Thoracic aorta (tissue), 2 donors: ENCODE results near the gene SAMHD1. TPM values are rescaled to one million over a fixed set of nuclear protein-coding genes. Genes with fewer than 3 reads are reported as not detected.

Experiments used
- ATAC-seq: fragments of 150-250 bp; one replicate; pipeline ENCODE4 v1.8.0; 2017; ENCODE audit warnings: low read depth; ENCODE audit not compliant: insufficient number of reproducible peaks, low FRiP score
- DNase-seq: peaks from one replicate; pipeline ENCODE4 v3.0.0-alpha.2; 2020; ENCODE audit warnings: low spot score
- H3K27ac ChIP-seq, 2 donors: fragments of 200-600 bp; sonication (generic); 1 replicate in 1 of 2; 2 replicates in 1 of 2; pipeline ENCODE4 v1.5.1; 2016; ENCODE audit warnings: mild to moderate bottlenecking in 2 of 2, moderate library complexity in 2 of 2
- H3K27me3 ChIP-seq: fragments of 200-600 bp; sonication (generic); replicated peaks from 2 replicates; pipeline ENCODE4 v1.6.0; 2016; ENCODE audit warnings: mild to moderate bottlenecking; ENCODE audit not compliant: insufficient read depth
- H3K36me3 ChIP-seq: fragments of 200-600 bp; sonication (generic); one replicate; pipeline ENCODE4 v1.5.1; 2016
- H3K4me1 ChIP-seq, 2 donors: fragments of 200-600 bp; sonication (generic); 1 replicate in 1 of 2; 2 replicates in 1 of 2; pipeline versions ENCODE4 v1.5.1 to v1.6.0; 2016; ENCODE audit warnings: low read depth in 2 of 2, mild to moderate bottlenecking in 1 of 2; ENCODE audit not compliant: control insufficient read depth in 1 of 2
- H3K4me3 ChIP-seq: fragments of 200-600 bp; sonication (generic); 2 replicates; pipeline ENCODE4 v1.5.1; 2016; ENCODE audit warnings: mild to moderate bottlenecking
- H3K9me3 ChIP-seq: fragments of 200-600 bp; sonication (generic); 2 replicates; pipeline ENCODE4 v1.5.1; 2016
- total RNA-seq, 2 donors: library from RNA; depleted of rRNA; stranded (reverse); fragments of >200 nt; gene quantifications; one replicate each; pipeline versions ENCODE4 v1.1.0 to v1.2.3, GENCODE V29; 2016
- TF ChIP-seq, protein P1 (sequence below): fragments of 200-600 bp; sonication (generic); IDR thresholded peaks from one replicate; pipeline ENCODE4 v1.5.1; 2019; ENCODE audit warnings: antibody characterized with exemption

SAMHD1 gene
- total RNA-seq, 2 donors from 2014 or later, result 229 to 365 TPM

DNA sequence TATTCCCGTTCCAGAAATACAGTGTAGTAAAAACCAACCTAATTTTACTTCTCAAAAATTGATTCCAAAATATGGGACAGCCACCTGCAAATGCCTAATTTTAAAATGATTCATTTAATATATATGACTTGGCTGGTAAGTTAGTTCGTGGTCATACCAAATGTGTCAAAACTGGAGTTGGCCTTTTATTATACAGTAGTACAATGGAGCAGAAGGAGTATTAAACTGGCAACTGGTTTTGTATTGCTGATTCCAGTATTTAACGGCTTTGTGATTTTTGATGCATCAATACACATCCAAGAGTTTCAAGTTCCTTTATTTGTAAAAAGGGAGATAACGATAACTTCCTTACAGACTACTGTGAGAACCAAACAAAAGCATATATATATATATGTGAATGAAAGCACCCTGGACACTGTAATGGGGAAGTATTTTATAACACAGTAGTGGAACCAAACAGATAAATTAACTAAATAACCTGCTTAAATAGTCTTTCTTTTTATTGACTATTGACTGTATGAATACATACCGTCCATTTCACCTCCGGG is 24.8 kb downstream of the SAMHD1 start:
- Histone ChIP-seq H3K27me3 (no peaks in the 10 kb centered on the region), H3K4me1 (no peaks in the 10 kb centered on the region), H3K36me3 (peaks cover 60% of the 10 kb centered on the region), H3K4me3 (no peak overlapping the region), H3K9me3 (no peaks in the 10 kb centered on the region), H3K27ac (no peak overlapping the region)
- TF ChIP-seq, protein P1, sequence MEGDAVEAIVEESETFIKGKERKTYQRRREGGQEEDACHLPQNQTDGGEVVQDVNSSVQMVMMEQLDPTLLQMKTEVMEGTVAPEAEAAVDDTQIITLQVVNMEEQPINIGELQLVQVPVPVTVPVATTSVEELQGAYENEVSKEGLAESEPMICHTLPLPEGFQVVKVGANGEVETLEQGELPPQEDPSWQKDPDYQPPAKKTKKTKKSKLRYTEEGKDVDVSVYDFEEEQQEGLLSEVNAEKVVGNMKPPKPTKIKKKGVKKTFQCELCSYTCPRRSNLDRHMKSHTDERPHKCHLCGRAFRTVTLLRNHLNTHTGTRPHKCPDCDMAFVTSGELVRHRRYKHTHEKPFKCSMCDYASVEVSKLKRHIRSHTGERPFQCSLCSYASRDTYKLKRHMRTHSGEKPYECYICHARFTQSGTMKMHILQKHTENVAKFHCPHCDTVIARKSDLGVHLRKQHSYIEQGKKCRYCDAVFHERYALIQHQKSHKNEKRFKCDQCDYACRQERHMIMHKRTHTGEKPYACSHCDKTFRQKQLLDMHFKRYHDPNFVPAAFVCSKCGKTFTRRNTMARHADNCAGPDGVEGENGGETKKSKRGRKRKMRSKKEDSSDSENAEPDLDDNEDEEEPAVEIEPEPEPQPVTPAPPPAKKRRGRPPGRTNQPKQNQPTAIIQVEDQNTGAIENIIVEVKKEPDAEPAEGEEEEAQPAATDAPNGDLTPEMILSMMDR, result no peak
- ATAC-seq (no peak), DNase-seq (no peak)

DNA sequence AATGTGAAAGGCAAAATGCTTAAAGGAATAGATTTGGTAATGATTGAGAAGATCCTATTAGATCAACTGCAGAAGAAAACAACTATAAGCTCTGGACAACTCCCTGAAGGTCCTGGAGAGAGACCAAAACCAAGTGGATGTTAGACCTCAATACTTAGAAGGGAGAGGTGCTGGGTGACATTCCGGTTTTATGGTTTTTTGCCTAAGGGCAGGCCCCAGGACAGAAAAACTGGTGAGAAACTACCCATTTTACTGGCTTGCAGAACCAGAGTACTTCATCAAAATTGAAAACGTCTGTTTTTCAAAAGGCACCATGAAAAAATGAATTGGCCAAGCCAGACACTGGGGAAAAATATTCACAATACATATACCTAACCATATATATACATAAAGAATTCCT is 26.3 kb downstream of the SAMHD1 start:
- TF ChIP-seq, protein P1, result no peak
- H3K4me3 ChIP-seq, result no peak overlapping the region
- H3K27me3 ChIP-seq, result no peaks in the 10 kb centered on the region
- H3K9me3 ChIP-seq, result no peaks in the 10 kb centered on the region
- DNase-seq, result no peak
- ATAC-seq, result no peak
- H3K27ac ChIP-seq, result no peak overlapping the region
- H3K36me3 ChIP-seq, result peaks cover 60% of the 10 kb centered on the region
- no peaks in the 10 kb centered on the region for H3K4me1 ChIP-seq

DNA sequence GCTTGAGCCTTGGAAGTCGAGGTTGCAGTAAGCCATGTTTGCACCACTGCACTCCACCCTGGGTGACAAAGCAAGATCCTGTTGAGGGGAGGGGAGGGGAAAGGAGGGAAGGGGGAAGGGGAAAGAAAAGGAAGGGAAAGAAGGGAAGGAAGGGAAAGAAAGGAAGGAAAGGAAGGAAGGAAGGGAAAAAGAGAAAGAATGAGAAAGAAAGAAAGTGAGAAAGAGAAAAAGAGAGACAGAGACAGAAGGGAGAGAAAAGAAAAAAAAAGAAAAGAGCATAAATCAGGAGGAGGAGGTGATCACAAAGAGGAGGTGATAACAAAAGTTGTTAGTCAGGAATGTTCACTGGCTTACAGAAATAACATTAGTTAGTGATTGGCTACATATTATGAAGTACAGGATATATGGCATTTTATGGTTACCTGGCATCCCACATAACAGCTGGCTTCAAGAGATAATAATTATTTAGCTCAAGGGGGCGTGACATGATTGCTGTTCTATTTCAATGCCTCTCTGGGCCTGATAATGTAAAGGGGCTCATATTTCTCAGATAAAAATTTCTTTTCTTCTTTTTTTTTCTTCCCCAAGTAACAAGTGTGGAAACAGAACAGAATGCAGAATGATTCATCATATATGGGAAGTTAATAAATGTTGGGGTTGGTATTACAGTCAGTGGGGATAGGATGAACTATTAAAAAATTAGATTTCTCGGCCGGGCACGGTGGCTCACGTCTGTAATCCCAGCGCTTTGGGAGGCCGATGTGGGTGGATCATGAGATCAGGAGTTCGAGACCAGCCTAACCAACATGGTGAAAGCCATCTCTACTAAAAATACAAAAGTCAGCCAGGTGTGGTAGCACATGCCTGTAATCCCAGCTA is 27.1 kb downstream of the SAMHD1 start:
- TF ChIP-seq, protein P1, result no peak
- DNase-seq (no peak), ATAC-seq (no peak)
- peaks cover 55% of the 10 kb centered on the region for H3K36me3 ChIP-seq
- H3K27me3 ChIP-seq, result no peaks in the 10 kb centered on the region
- H3K9me3 ChIP-seq, result no peaks in the 10 kb centered on the region
- H3K4me1 ChIP-seq, result no peaks in the 10 kb centered on the region
- no peak overlapping the region for H3K27ac ChIP-seq
- no peak overlapping the region for H3K4me3 ChIP-seq

DNA sequence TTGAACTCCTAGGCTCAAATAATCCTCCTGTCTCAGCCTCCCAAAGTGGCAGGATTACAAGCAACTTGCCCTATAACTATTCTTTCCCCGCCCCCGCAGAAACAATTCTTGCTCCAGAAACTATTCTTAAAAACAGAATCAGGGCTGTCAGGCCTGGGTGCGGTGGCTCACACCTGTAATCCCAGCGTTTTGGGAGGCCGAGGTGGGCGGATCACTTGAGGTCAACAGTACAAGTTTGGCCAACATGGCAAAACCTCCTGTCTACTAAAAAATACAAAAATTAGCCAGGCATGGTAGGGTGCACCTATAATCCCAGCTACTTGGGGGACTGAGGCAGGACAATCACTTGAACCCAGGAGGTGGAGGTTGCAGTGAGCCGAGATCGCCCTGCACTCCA is 31.2 kb downstream of the SAMHD1 start:
- H3K4me3 ChIP-seq, result no peak overlapping the region
- H3K36me3 ChIP-seq, result peaks cover 44% of the 10 kb centered on the region
- H3K9me3 ChIP-seq, result no peaks in the 10 kb centered on the region
- H3K27me3 ChIP-seq, result no peaks in the 10 kb centered on the region
- ATAC-seq (no peak), DNase-seq (no peak)
- H3K27ac ChIP-seq, result no peak overlapping the region
- TF ChIP-seq, protein P1, result no peak
- H3K4me1 ChIP-seq, result no peaks in the 10 kb centered on the region

DNA sequence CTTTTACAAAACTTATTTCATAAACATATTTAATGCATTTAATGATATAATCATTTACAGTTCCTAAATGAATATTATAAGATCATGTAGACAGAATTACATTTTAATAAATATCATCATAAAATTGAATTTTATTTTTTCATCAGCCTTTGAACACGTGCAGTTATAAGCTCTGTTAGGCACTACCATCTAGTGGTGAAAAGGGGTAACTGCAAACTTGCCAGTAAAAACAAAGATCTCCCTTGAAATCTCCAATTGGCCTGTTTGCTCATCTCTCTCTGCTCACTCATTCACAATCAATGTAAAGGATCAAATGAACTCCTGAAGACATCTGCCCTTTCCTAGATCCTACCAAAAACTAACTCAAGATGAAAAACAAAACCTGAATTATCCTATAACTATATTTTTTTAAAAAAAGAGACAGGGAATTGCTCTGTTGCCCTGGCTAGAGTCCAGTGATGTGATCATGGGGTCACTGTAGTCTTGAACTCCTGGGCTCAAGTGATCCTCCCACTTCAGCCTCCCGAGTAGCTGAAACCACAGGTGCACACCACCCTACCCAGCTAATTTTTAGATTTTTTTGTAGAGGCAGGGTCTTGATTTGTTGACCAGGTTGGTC is 31.7 kb downstream of the SAMHD1 start:
- ATAC-seq (no peak), DNase-seq (no peak)
- Histone ChIP-seq H3K4me1 (no peaks in the 10 kb centered on the region), H3K4me3 (no peak overlapping the region), H3K27me3 (no peaks in the 10 kb centered on the region), H3K36me3 (peaks cover 49% of the 10 kb centered on the region), H3K27ac (no peak overlapping the region), H3K9me3 (no peaks in the 10 kb centered on the region)
- TF ChIP-seq, protein P1, result peak; percentile 82
